Activated CD8-positive, alpha-beta memory T cell treated with anti-CD3 and anti-CD28 coated beads, Interleukin-2, amount 50 U/mL, for 1 hour (primary cell): ENCODE data around the gene MARCHF7.
"Not testable (repeated sequence)": the region's sequence is repeated elsewhere in the genome, so short reads cannot be mapped to it uniquely, and the experiment has no call there.

Experiments used
- DNase-seq: peaks from one replicate; pipeline ENCODE4 v3.0.0-alpha.2; 2020; ENCODE audit errors: extremely low read depth

MARCHF7 gene

GRCh38 chr2:159712143-159712928, at the start of gene MARCHF7:
Gene MARCHF7 (plus strand): TSS chr2:159712506. CDS start chr2:159729023, 16,517 bp downstream.
- DNase-seq, result peak; percentile 93

GRCh38 chr2:159667423-159667822, 44.9 kb upstream of the MARCHF7 start:
- DNase-seq, result not testable (repeated sequence)

GRCh38 chr2:159671047-159671446, 41.3 kb upstream of the MARCHF7 start:
- DNase-seq, result no peak

GRCh38 chr2:159677654-159678053, 34.7 kb upstream of the MARCHF7 start:
- DNase-seq, result no peak

GRCh38 chr2:159680692-159681091, 31.6 kb upstream of the MARCHF7 start:
- no peak for DNase-seq

- DNase-seq, result no peak
Observed at GRCh38 chr2:159683817-159684216, 28.5 kb upstream of the MARCHF7 start.

- DNase-seq, result no peak
Observed at GRCh38 chr2:159684796-159685195, 27.5 kb upstream of the MARCHF7 start.

- DNase-seq, result no peak
Observed at GRCh38 chr2:159694500-159695040, 17.7 kb upstream of the MARCHF7 start.

- no peak for DNase-seq
Observed at GRCh38 chr2:159695795-159696448, 16.4 kb upstream of the MARCHF7 start.

- no peak for DNase-seq
Observed at GRCh38 chr2:159703491-159703890, 8.8 kb upstream of the MARCHF7 start.

- no peak for DNase-seq
Observed at GRCh38 chr2:159706385-159706980, 5.8 kb upstream of the MARCHF7 start.

GRCh38 chr2:159708066-159708760, 4.1 kb upstream of the MARCHF7 start:
- no peak for DNase-seq

GRCh38 chr2:159710601-159711180, 1.6 kb upstream of the MARCHF7 start:
- no peak for DNase-seq

GRCh38 chr2:159711562-159712142, 654 bp upstream of the MARCHF7 start:
- DNase-seq, result no peak

GRCh38 chr2:159712929-159713420, 669 bp downstream of the MARCHF7 start:
- no peak for DNase-seq

- DNase-seq, result no peak
Observed at GRCh38 chr2:159713631-159714246, 1.4 kb downstream of the MARCHF7 start.

- no peak for DNase-seq
Observed at GRCh38 chr2:159714247-159714930, 2.1 kb downstream of the MARCHF7 start.

GRCh38 chr2:159715451-159715850, 3.1 kb downstream of the MARCHF7 start:
- no peak for DNase-seq

GRCh38 chr2:159716409-159716808, 4.1 kb downstream of the MARCHF7 start:
- DNase-seq, result not testable (repeated sequence)

- no peak for DNase-seq
Observed at GRCh38 chr2:159716857-159717256, 4.6 kb downstream of the MARCHF7 start.
